Neutrophil (primary cell): Measurements from ENCODE around the gene PTPRN2.

ENCODE experiments used
- H3K27ac ChIP-seq: fragments of 200-600 bp; sonication (generic); 2 replicates; pipeline ENCODE4 v1.5.1; 2016; ENCODE audit warnings: mild to moderate bottlenecking, moderate library complexity
- H3K27me3 ChIP-seq: fragments of 200-600 bp; sonication (generic); 2 replicates; pipeline ENCODE4 v1.6.0; 2016; ENCODE audit warnings: mild to moderate bottlenecking
- H3K36me3 ChIP-seq: fragments of 200-600 bp; sonication (generic); 2 replicates; pipeline ENCODE4 v1.5.1; 2017
- H3K4me1 ChIP-seq, 2 experiments: fragments of 200-600 bp in 1 of 2; sonication (generic) in 1 of 2; 1 replicate in 1 of 2; 2 replicates in 1 of 2; pipeline versions ENCODE4 v1.5.1 to v1.6.1; 2013 to 2016; ENCODE audit warnings: low read depth in 1 of 2, low read length in 1 of 2, mild to moderate bottlenecking in 1 of 2, moderate library complexity in 1 of 2; ENCODE audit not compliant: control insufficient read depth in 1 of 2, insufficient read depth in 1 of 2
- H3K4me3 ChIP-seq, 2 experiments: fragments of 200-600 bp in 1 of 2; sonication (generic) in 1 of 2; 1 replicate in 1 of 2; 2 replicates in 1 of 2; pipeline ENCODE4 v1.5.1; 2013 to 2016; ENCODE audit warnings: low read depth in 1 of 2, low read length in 1 of 2, mild to moderate bottlenecking in 1 of 2, moderate library complexity in 1 of 2
- H3K9me3 ChIP-seq: fragments of 200-600 bp; sonication (generic); 2 replicates; pipeline ENCODE4 v1.5.1; 2016
- TF ChIP-seq, protein P1 (sequence below): fragments of 200-600 bp; sonication (generic); IDR thresholded peaks from 2 replicates; pipeline ENCODE4 v1.5.1; 2016; ENCODE audit warnings: antibody characterized with exemption

Gene PTPRN2

GRCh38 chr7:157630301-157630853, 957.2 kb downstream of the PTPRN2 start:
- TF ChIP-seq, protein P1, sequence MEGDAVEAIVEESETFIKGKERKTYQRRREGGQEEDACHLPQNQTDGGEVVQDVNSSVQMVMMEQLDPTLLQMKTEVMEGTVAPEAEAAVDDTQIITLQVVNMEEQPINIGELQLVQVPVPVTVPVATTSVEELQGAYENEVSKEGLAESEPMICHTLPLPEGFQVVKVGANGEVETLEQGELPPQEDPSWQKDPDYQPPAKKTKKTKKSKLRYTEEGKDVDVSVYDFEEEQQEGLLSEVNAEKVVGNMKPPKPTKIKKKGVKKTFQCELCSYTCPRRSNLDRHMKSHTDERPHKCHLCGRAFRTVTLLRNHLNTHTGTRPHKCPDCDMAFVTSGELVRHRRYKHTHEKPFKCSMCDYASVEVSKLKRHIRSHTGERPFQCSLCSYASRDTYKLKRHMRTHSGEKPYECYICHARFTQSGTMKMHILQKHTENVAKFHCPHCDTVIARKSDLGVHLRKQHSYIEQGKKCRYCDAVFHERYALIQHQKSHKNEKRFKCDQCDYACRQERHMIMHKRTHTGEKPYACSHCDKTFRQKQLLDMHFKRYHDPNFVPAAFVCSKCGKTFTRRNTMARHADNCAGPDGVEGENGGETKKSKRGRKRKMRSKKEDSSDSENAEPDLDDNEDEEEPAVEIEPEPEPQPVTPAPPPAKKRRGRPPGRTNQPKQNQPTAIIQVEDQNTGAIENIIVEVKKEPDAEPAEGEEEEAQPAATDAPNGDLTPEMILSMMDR = no peak
- Histone ChIP-seq H3K9me3 (no peaks in the 10 kb centered on the region), H3K27ac (no peak overlapping the region)

DNA sequence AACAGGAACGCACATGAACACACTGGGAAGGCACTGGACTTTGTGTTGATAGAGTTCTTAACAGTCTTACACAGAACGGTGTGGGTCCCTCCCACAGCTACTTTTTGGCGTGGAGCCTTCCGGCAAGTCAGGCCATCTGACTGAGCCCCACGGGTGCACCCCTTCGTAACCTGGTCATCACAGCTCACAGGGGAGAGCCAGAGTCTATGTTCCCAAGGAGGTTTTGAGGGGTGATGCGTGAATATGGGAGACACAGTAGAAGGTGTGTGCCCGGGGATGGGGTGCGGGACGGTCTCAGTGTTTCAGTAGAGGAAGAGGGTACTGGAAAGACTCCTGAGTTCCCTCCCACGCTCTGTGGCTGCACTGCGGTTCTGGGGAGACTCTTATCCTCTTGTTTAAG, 959.2 kb downstream of the PTPRN2 start:
- H3K4me1 ChIP-seq = no peaks in the 10 kb centered on the region
- H3K36me3 ChIP-seq = no peaks in the 10 kb centered on the region
- H3K4me3 ChIP-seq = no peak overlapping the region
- TF ChIP-seq, protein P1 = no peak
- no peak overlapping the region for H3K27ac ChIP-seq
- no peaks in the 10 kb centered on the region for H3K9me3 ChIP-seq
- peaks cover 81% of the 10 kb centered on the region for H3K27me3 ChIP-seq

More at GRCh38 chr7:157630301-157630853, 957.2 kb downstream of the PTPRN2 start:
- Histone ChIP-seq H3K27me3 (peaks cover 66% of the 10 kb centered on the region), H3K36me3 (no peaks in the 10 kb centered on the region), H3K4me3 (no peak overlapping the region), H3K4me1 (no peaks in the 10 kb centered on the region)

GRCh38 chr7:157627646-157628045, 960.0 kb downstream of the PTPRN2 start:
- no peak overlapping the region for H3K27ac ChIP-seq
- H3K36me3 ChIP-seq = no peaks in the 10 kb centered on the region
- peaks cover 84% of the 10 kb centered on the region for H3K27me3 ChIP-seq
- no peak overlapping the region for H3K4me3 ChIP-seq
- H3K9me3 ChIP-seq = no peaks in the 10 kb centered on the region
- no peaks in the 10 kb centered on the region for H3K4me1 ChIP-seq
- TF ChIP-seq, protein P1 = no peak

DNA sequence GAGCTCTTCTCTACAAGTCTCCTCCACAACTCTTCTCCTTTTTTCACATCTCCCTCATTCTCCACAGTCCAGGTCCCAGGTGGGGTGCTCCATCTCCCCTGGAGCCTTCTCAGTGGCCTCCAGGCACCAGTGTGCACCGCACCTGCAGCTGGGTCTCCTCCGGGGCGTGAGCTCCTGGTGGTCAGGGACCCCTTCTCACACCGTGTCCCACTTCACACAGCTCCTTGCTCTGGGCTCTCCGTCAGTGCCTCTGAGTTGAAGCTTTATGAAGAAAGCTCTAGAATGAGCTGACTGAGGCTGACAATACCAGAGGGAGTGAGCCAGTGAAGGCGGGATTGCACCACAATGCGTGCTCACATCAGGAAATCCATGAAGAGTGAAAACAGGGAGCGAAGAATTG, 960.6 kb downstream of the PTPRN2 start:
- no peaks in the 10 kb centered on the region for H3K36me3 ChIP-seq
- peaks cover 81% of the 10 kb centered on the region for H3K27me3 ChIP-seq
- H3K9me3 ChIP-seq = no peaks in the 10 kb centered on the region
- H3K27ac ChIP-seq = no peak overlapping the region
- TF ChIP-seq, protein P1 = no peak
- H3K4me1 ChIP-seq = no peaks in the 10 kb centered on the region
- H3K4me3 ChIP-seq = no peak overlapping the region

- H3K4me3 ChIP-seq = no peak overlapping the region
- no peaks in the 10 kb centered on the region for H3K9me3 ChIP-seq
- H3K36me3 ChIP-seq = no peaks in the 10 kb centered on the region
- H3K27me3 ChIP-seq = peaks cover 78% of the 10 kb centered on the region
- TF ChIP-seq, protein P1 = no peak
- no peaks in the 10 kb centered on the region for H3K4me1 ChIP-seq
- H3K27ac ChIP-seq = no peak overlapping the region
Measured at GRCh38 chr7:157625973-157626742, 961.5 kb downstream of the PTPRN2 start.
